Duodenal mucosa (tissue), 2 donors: ENCODE measurements around the gene NOBOX.

Experiments
- H3K27ac ChIP-seq: one replicate; pipeline ENCODE4 v1.7.0; 2013; ENCODE audit warnings: low read depth, low read length
- H3K27me3 ChIP-seq, 2 donors: one replicate each; pipeline ENCODE4 v1.7.0; 2013; ENCODE audit warnings: low read length in 2 of 2, control low read depth in 1 of 2; ENCODE audit not compliant: insufficient read depth in 2 of 2, control insufficient read depth in 1 of 2
- H3K36me3 ChIP-seq, 2 donors: one replicate each; pipeline ENCODE4 v1.7.0; 2013; ENCODE audit warnings: low read length in 2 of 2, control low read depth in 1 of 2; ENCODE audit not compliant: insufficient read depth in 2 of 2, control insufficient read depth in 1 of 2
- H3K4me1 ChIP-seq, 2 donors: one replicate each; pipeline ENCODE4 v1.7.0; 2013; ENCODE audit warnings: low read length in 2 of 2, control low read depth in 1 of 2; ENCODE audit not compliant: insufficient read depth in 2 of 2, control insufficient read depth in 1 of 2
- H3K4me3 ChIP-seq, 2 donors: one replicate each; pipeline ENCODE4 v1.7.0; 2013; ENCODE audit warnings: low read length in 2 of 2, low read depth in 1 of 2
- H3K9ac ChIP-seq, 2 donors: one replicate each; pipeline ENCODE4 v1.7.0; 2013; ENCODE audit warnings: low read length in 2 of 2, low read depth in 1 of 2
- H3K9me3 ChIP-seq, 2 donors: one replicate each; pipeline ENCODE4 v1.7.0; 2013; ENCODE audit warnings: low read length in 2 of 2, control low read depth in 1 of 2; ENCODE audit not compliant: control insufficient read depth in 1 of 2

The NOBOX gene

GRCh38 chr7:144416341-144416740 is 12.8 kb upstream of the NOBOX start:
- Histone ChIP-seq H3K36me3 (no peaks in the 10 kb centered on the region), H3K27ac (no peak overlapping the region), H3K9ac (no peak overlapping the region), H3K4me1 (no peaks in the 10 kb centered on the region), H3K4me3 (no peak overlapping the region), H3K27me3 (no peaks in the 10 kb centered on the region), H3K9me3 (no peaks in the 10 kb centered on the region)

- no peaks in the 10 kb centered on the region for H3K9me3 ChIP-seq
- no peaks in the 10 kb centered on the region for H3K4me1 ChIP-seq
- H3K4me3 ChIP-seq, result no peak overlapping the region
- no peak overlapping the region for H3K27ac ChIP-seq
- no peak overlapping the region for H3K9ac ChIP-seq
- H3K36me3 ChIP-seq, result no peaks in the 10 kb centered on the region
- H3K27me3 ChIP-seq, result no peaks in the 10 kb centered on the region
Observed at GRCh38 chr7:144415858-144416257, 12.4 kb upstream of the NOBOX start.

DNA sequence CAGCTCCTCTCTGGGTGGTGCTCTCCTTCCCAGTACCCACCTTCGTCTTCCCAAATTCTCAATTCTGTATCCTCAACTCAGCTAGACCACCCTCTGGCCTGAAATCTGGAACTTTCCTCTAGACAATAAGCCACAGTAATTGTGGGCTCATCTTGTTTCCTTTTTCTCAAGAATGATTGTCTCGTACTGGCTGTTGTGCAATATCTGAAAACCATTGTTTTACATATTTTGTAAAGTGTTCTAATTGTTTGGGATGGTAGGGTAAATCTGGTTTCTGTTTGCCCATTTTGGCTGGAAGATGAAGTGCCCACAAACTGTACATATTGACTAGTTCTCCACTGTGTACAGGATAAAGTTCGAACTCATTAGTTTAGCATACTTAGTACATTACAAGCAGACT is 11.3 kb upstream of the NOBOX start:
- Histone ChIP-seq H3K27me3 (no peaks in the 10 kb centered on the region), H3K4me3 (no peak overlapping the region), H3K9me3 (no peaks in the 10 kb centered on the region), H3K4me1 (no peaks in the 10 kb centered on the region), H3K9ac (no peak overlapping the region), H3K36me3 (no peaks in the 10 kb centered on the region), H3K27ac (no peak overlapping the region)

DNA sequence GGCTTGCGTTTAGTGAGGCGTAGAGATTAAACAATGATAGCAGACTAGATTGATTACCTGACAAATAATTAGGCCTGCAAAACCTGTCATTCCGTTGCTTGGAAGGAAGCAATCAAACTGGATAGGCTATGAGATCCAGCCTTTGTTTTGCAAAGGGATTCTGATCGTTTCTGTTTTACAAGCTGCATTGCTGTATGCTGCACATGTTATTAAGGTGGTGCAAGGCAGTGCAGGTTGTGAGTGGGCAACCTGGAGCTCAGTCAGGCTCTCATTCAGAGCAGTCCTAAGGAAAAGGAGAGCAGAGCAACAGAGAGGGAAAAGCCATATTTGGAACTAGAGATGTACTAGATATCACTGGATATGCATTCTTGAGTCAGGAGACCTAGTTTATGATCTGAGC is 6.9 kb upstream of the NOBOX start:
- Histone ChIP-seq H3K9me3 (no peaks in the 10 kb centered on the region), H3K9ac (no peak overlapping the region), H3K36me3 (no peaks in the 10 kb centered on the region), H3K27ac (no peak overlapping the region), H3K4me1 (peaks cover 0 to 7% of the 10 kb centered on the region in 2 donors), H3K4me3 (no peak overlapping the region), H3K27me3 (no peaks in the 10 kb centered on the region)

- Histone ChIP-seq H3K4me3 (no peak overlapping the region), H3K27ac (no peak overlapping the region), H3K27me3 (no peaks in the 10 kb centered on the region), H3K36me3 (no peaks in the 10 kb centered on the region), H3K9ac (no peak overlapping the region), H3K4me1 (peaks cover 0 to 7% of the 10 kb centered on the region in 2 donors), H3K9me3 (no peaks in the 10 kb centered on the region)
Observed at GRCh38 chr7:144408121-144408520, 4.6 kb upstream of the NOBOX start.

DNA sequence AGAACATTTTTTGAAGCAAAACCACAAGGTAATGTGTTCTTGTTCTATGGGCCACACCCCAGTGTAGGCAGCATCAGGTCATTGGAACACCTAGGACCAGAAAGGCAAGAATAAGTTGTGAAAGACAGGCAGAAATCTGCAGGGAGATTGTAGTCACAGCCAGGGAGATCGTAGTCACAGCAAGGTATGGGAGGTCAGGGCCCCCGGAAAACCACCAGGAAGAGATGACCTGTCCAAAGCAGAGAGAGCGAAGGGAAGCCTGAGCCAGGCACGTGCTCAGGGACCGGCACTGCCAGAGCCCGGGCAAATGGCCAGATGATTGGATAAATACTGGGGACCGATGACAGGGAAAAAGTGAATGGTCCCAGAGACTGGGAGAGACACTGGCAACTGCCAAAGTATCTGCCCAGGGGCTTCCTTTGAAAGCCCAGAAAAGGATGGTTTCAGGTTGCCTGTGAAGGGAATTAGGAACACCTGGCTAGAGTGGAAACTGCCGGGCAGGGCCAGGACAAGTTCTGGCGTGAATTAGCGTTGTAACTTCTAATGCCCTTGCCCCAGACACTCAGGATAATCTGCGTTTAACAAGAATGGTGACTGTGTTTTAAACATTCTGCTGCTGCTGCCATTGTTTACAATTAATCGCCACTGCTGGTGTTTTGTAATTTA is 3.9 kb upstream of the NOBOX start:
- Histone ChIP-seq H3K4me1 (peaks cover 0 to 7% of the 10 kb centered on the region in 2 donors), H3K4me3 (no peak overlapping the region), H3K27ac (no peak overlapping the region), H3K27me3 (no peaks in the 10 kb centered on the region), H3K9me3 (no peaks in the 10 kb centered on the region), H3K9ac (no peak overlapping the region), H3K36me3 (no peaks in the 10 kb centered on the region)

DNA sequence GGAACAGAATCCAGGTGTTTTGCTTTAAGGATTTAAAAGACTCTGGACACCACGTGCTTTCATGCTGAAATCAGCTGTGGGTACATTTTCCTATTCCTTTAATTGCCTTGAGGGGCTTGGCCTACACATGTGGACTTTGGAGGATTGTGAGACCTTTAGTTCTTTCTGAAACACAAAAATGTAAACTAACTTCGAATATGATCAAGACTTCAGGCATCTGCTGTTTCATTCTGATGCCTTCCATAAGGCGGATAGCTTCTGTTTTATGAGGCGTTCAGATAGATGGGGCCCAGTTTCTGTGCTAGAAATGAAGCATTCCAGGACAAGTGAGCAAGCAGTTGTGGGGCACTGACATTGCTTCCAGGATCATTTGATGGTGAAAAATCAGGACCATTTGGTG is 1.5 kb upstream of the NOBOX start:
- no peaks in the 10 kb centered on the region for H3K9me3 ChIP-seq
- peaks cover 0 to 7% of the 10 kb centered on the region in 2 donors for H3K4me1 ChIP-seq
- no peak overlapping the region for H3K9ac ChIP-seq
- no peak overlapping the region for H3K4me3 ChIP-seq
- no peaks in the 10 kb centered on the region for H3K36me3 ChIP-seq
- H3K27me3 ChIP-seq, result no peaks in the 10 kb centered on the region
- H3K27ac ChIP-seq, result no peak overlapping the region

DNA sequence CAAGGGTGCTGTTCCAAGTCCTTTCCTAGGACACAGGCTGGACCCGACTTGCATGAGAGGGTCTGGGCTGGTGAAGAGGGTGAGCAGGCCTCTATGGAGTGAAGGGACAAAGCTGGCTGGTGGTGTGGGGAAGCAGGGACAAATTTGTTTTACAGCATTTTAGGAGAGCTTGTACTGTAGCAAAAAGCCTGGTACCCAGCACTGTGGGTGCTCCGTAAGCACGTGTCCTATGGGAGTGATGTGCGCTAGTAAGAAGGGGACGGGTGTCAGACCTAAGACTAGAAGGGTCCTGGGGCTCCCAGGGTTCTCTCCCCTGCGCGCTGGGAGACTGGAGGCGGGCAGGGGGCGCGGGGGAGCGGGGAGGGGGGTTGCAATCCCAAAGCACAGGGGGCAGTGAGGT is 391 bp downstream of the NOBOX start:
- Histone ChIP-seq H3K36me3 (no peaks in the 10 kb centered on the region), H3K27ac (no peak overlapping the region), H3K4me3 (no peak overlapping the region), H3K4me1 (peaks cover 0 to 7% of the 10 kb centered on the region in 2 donors), H3K27me3 (no peaks in the 10 kb centered on the region), H3K9me3 (no peaks in the 10 kb centered on the region), H3K9ac (no peak overlapping the region)

DNA sequence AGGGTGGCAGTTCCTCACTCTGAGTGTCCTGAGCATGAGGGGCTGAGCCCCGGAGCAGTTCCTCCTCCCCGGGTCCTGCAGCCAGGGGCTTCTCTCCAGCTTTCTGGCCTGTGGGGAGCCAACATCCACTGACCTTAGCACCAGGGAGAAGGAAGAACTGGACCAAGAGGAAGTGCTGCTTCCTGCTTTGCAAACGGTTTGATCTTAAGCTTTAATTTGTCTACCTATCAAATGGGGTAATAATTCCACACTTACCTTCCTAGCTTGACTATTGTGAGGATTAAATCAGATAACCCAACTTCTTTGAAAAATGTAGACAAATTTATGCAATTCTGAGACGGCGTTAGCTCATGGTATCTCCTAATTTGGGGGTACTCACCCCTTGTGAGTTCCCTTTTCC is 2.0 kb downstream of the NOBOX start:
- no peaks in the 10 kb centered on the region for H3K27me3 ChIP-seq
- no peak overlapping the region for H3K9ac ChIP-seq
- H3K4me1 ChIP-seq, result no peaks in the 10 kb centered on the region
- H3K36me3 ChIP-seq, result no peaks in the 10 kb centered on the region
- H3K27ac ChIP-seq, result no peak overlapping the region
- H3K9me3 ChIP-seq, result no peaks in the 10 kb centered on the region
- H3K4me3 ChIP-seq, result no peak overlapping the region

- Histone ChIP-seq H3K27me3 (no peaks in the 10 kb centered on the region), H3K4me3 (no peak overlapping the region), H3K4me1 (no peaks in the 10 kb centered on the region), H3K27ac (no peak overlapping the region), H3K36me3 (no peaks in the 10 kb centered on the region), H3K9ac (no peak overlapping the region), H3K9me3 (no peaks in the 10 kb centered on the region)
Observed at GRCh38 chr7:144399946-144400345, 3.5 kb downstream of the NOBOX start.

GRCh38 chr7:144398911-144399310 is 4.6 kb downstream of the NOBOX start:
- H3K4me3 ChIP-seq, result no peak overlapping the region
- H3K36me3 ChIP-seq, result no peaks in the 10 kb centered on the region
- no peaks in the 10 kb centered on the region for H3K9me3 ChIP-seq
- no peak overlapping the region for H3K9ac ChIP-seq
- H3K27me3 ChIP-seq, result no peaks in the 10 kb centered on the region
- H3K27ac ChIP-seq, result no peak overlapping the region
- H3K4me1 ChIP-seq, result no peaks in the 10 kb centered on the region
